ENCODE data around the gene PDE1A. TPM values are rescaled to one million over a fixed set of nuclear protein-coding genes. Genes with fewer than 3 reads are reported as not detected.

PDE1A gene
- total RNA-seq, 3 donors from 2014 or later = 4.3 to 7.9 (median 5.6) TPM

GRCh38 chr2:182224669-182225068 lies 202.2 kb downstream of the PDE1A start:
- intact Hi-C loops (cut with DNase I; ENCODE audit: low total_unique reads) = no loop called here
- Histone ChIP-seq H3K27ac (no peak overlapping the region), H3K4me3 (no peak overlapping the region), H3K27me3 (no peaks in the 10 kb centered on the region), H3K4me1 (no peaks in the 10 kb centered on the region), H3K9me3 (no peaks in the 10 kb centered on the region), H3K36me3 (peaks cover 3% of the 10 kb centered on the region)
- no peak for DNase-seq (ENCODE audit: low spot score in 2 of 2)
- no peak for TF ChIP-seq POLR2AphosphoS5 (IDR thresholded peaks at IDR 0.05)
- no peak for TF ChIP-seq CTCF (IDR thresholded peaks at IDR 0.05)
- no peak for TF ChIP-seq POLR2A (IDR thresholded peaks at IDR 0.05)

GRCh38 chr2:182220998-182221397 lies 205.8 kb downstream of the PDE1A start:
- TF ChIP-seq POLR2A (IDR thresholded peaks at IDR 0.05) (no peak), CTCF (IDR thresholded peaks at IDR 0.05) (no peak), POLR2AphosphoS5 (IDR thresholded peaks at IDR 0.05) (no peak)
- Histone ChIP-seq H3K4me3 (no peak overlapping the region), H3K4me1 (no peaks in the 10 kb centered on the region), H3K27ac (no peak overlapping the region), H3K36me3 (no peaks in the 10 kb centered on the region), H3K27me3 (no peaks in the 10 kb centered on the region), H3K9me3 (no peaks in the 10 kb centered on the region)
- intact Hi-C loops (cut with DNase I; ENCODE audit: low total_unique reads) = no loop called here
- no peak for DNase-seq (ENCODE audit: low spot score in 2 of 2)

- Histone ChIP-seq H3K27me3 (no peaks in the 10 kb centered on the region), H3K36me3 (no peaks in the 10 kb centered on the region), H3K27ac (no peak overlapping the region), H3K4me1 (no peaks in the 10 kb centered on the region), H3K9me3 (no peaks in the 10 kb centered on the region), H3K4me3 (no peak overlapping the region)
- intact Hi-C loops (cut with DNase I; ENCODE audit: low total_unique reads) = no loop called here
- TF ChIP-seq POLR2AphosphoS5 (IDR thresholded peaks at IDR 0.05) (no peak), CTCF (IDR thresholded peaks at IDR 0.05) (no peak), POLR2A (IDR thresholded peaks at IDR 0.05) (no peak)
- no peak for DNase-seq (ENCODE audit: low spot score in 2 of 2)
These were observed 206.5 kb downstream of the PDE1A start for GRCh38 chr2:182220335-182220734.

GRCh38 chr2:182210669-182211068 lies 216.2 kb downstream of the PDE1A start:
- no peak overlapping the region for H3K4me3 ChIP-seq
- no peak overlapping the region for H3K27ac ChIP-seq
- TF ChIP-seq POLR2A (IDR thresholded peaks at IDR 0.05) = no peak
- no peak for TF ChIP-seq POLR2AphosphoS5 (IDR thresholded peaks at IDR 0.05)
- TF ChIP-seq CTCF (IDR thresholded peaks at IDR 0.05) = no peak
- no peaks in the 10 kb centered on the region for H3K36me3 ChIP-seq
- no peaks in the 10 kb centered on the region for H3K9me3 ChIP-seq
- no peaks in the 10 kb centered on the region for H3K27me3 ChIP-seq
- DNase-seq (ENCODE audit: low spot score in 2 of 2) = no peak
- no peaks in the 10 kb centered on the region for H3K4me1 ChIP-seq
- intact Hi-C loops (cut with DNase I; ENCODE audit: low total_unique reads) = no loop called here

GRCh38 chr2:182208421-182208820 lies 218.4 kb downstream of the PDE1A start:
- TF ChIP-seq POLR2AphosphoS5 (IDR thresholded peaks at IDR 0.05) = no peak
- Histone ChIP-seq H3K4me1 (no peaks in the 10 kb centered on the region), H3K27me3 (no peaks in the 10 kb centered on the region), H3K9me3 (no peaks in the 10 kb centered on the region), H3K4me3 (no peak overlapping the region), H3K27ac (no peak overlapping the region), H3K36me3 (no peaks in the 10 kb centered on the region)
- intact Hi-C loops (cut with DNase I; ENCODE audit: low total_unique reads) = no loop called here
- DNase-seq (ENCODE audit: low spot score in 2 of 2) = no peak

Measured in breast epithelium (tissue), 4 donors.